GM12864 (cell line): Measurements from ENCODE around the gene SCN1B.

ENCODE experiments used
- DNase-seq: peaks from one replicate; pipeline ENCODE4 v3.0.0-alpha.2; 2011; ENCODE audit warnings: low read depth
- H3K4me3 ChIP-seq: 2 replicates; pipeline ENCODE4 v1.5.1; 2011; ENCODE audit warnings: mild to moderate bottlenecking, low read depth, low read length, control low read depth
- TF ChIP-seq, protein P1 (sequence below): IDR thresholded peaks from 2 replicates; pipeline ENCODE4 v1.5.1; 2011; ENCODE audit warnings: low read depth, mild to moderate bottlenecking, moderate library complexity, low read length, control low read depth, inconsistent platforms; ENCODE audit errors: missing control alignments

The SCN1B gene

DNA sequence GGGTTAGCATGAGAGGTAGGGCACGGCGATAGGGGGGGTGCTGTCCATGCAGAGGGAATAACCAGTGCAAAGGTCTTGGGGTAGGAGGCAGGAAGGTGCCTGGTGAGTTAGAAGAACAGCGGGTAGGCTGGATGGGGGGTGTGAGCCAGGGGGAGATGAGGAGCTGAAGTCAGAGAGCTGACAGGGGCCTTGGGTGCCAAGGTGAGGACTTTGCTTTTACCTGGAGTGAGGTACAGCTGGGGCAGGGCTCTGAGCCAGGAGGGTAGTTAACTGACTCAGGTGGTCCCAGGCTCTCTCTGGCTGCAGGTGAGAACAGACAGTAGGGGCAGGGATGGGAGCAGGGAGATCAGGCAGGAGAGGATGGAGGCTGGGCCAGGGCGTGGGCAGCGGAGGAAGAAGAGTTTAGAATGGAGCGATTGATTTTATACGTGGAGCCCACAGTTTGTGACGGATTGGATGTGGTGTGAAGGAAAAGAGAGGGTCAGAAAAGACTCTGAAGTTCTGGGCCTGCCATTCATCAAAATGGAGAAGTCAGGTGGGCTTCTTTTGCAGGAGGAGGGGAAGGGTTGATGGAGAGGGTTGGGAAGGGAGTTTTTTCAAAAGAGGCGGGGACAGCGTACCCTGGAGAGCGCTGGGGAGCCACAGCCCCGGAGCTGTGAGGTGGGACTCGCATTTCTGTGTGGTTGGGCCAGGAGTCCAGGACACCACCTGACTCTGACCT lies 31.3 kb upstream of the SCN1B start:
- H3K4me3 ChIP-seq = peak overlapping the region; percentile 66
- TF ChIP-seq, protein P1, sequence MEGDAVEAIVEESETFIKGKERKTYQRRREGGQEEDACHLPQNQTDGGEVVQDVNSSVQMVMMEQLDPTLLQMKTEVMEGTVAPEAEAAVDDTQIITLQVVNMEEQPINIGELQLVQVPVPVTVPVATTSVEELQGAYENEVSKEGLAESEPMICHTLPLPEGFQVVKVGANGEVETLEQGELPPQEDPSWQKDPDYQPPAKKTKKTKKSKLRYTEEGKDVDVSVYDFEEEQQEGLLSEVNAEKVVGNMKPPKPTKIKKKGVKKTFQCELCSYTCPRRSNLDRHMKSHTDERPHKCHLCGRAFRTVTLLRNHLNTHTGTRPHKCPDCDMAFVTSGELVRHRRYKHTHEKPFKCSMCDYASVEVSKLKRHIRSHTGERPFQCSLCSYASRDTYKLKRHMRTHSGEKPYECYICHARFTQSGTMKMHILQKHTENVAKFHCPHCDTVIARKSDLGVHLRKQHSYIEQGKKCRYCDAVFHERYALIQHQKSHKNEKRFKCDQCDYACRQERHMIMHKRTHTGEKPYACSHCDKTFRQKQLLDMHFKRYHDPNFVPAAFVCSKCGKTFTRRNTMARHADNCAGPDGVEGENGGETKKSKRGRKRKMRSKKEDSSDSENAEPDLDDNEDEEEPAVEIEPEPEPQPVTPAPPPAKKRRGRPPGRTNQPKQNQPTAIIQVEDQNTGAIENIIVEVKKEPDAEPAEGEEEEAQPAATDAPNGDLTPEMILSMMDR = no peak
- DNase-seq = no peak

DNA sequence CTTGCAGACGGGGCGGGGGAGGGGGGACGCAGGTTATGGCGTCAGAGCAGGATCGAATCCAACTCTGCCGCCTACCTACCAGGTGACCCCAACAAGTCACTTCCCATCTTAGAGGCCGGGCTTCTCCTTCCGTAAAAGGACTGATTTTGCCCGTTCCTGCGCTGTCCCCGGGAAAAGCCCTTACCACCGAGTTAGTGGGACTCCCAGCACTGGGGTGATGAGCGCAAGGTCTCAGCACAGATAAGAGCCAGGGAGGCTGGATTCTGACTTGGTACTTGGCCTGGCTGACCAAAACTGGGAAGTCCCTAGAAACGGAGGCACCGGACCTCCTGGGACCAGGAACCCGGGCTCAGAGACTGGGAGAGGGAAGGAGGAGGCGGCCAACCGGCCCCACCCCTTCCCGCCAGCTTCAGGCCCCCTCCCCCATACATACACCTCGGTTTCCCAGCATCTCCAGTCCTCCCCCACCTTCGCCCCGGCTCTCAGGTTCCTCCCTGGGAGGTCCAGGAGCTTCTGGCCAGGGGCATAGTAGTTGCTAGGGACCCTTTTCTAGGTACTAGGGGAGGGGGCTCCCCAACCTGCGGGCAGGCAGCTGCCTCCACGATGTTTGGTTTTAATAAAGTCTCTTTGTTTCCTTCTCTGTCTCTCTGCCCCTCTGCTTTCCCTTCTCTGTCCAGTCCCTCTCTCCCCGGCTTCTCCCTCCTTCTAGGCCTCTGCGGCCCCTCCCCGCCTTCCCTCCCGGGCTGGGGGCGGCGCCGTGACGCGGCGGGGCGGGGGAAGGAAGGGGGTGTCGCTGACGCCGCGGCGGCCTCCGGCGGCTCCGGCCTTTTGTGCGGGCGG lies 30.6 kb upstream of the SCN1B start, which contains the start of gene GRAMD1A:
Gene GRAMD1A (plus strand): TSS at position 826 of the 840 bp plus-strand sequence. CDS start 156 bp downstream, outside the sequence.
- DNase-seq = no peak
- peak within 1 kb of the TSS; percentile 66 for H3K4me3 ChIP-seq
- TF ChIP-seq, protein P1 = no peak

DNA sequence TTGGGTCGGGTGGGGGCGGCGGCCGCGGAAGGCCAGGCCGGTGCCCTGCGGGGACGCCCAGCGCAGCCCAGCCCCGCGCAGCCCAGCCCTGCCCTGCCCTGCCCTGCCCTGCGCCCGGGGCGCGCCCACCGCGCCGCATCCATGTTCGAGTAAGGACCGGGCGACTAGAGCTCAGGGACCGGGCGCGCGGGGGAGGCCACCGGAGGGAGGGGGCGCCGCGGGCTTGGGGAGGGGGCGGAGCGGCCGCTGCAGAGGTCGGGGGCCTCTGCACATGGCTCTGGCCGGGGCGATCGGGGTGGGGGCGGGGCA lies 30.0 kb upstream of the SCN1B start:
- TF ChIP-seq, protein P1 = no peak
- no peak for DNase-seq
- peak overlapping the region; percentile 66 for H3K4me3 ChIP-seq

DNA sequence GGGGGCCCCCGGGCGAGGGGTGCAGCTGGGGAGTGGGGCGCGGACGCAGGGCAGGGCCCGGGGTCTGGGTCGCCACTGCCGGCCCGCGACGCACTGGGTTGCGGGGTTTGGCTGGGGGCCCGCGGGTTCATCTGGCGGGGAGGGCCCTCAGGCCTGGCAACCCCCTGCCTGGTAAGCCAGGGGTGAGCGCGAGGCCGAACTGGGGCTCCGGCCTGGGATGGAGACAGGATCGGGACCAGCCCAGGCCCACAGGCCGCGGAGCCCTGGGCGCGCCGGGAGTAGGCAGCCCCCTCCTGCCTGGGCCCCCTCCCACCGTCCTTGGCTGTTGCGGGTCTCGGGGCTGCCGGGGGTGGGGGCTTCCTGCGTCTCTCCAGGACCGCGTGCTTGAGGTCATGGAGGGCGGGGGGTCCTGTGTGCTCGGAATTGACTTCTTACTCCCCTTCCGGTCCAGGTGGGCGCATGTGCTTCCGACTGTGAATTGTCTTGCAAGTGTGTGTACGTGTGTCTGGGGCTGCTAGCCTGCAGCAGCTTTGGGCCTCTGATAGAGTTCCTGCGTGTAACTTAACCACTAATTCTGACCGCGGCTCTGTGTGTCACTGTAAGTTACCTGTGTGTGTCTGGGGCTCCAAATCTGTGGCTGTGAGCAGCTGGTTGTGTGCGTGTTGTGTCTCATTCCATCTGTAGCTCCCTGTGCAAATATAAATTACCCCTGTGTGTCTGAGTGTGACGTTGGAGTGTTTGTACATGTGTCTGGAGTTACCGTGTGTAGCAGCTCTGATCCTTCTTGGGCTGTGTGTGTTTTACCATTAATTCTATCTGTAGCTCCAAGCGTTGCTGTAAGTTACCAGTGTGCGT lies 29.4 kb upstream of the SCN1B start:
- peak overlapping the region; percentile 66 for H3K4me3 ChIP-seq
- no peak for DNase-seq
- TF ChIP-seq, protein P1 = no peak

DNA sequence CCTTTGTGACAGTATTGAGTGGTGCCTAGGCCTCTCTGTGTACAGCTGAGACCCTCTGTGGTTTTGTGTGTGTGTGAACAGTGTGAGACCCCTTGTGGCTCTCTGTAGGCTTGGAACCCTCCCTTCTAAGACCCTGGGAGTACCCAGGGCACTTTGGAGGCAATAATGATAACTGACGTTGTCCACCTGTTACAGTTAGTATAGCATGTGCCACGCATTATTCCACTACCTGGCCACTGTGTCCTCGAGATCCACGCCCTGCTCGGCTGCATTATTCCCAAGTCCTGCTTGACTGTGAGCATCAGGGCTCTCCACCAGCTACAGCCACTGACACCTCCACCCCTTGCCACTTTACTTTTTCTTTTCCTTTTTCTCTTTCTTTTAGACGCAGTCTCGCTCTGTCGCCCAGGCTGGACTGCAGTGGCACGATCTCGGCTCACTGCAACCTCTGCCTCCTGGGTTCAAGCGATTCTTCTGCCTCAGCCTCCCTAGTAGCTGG lies 28.2 kb upstream of the SCN1B start:
- DNase-seq = no peak
- H3K4me3 ChIP-seq = peak overlapping the region; percentile 66
- TF ChIP-seq, protein P1 = no peak

DNA sequence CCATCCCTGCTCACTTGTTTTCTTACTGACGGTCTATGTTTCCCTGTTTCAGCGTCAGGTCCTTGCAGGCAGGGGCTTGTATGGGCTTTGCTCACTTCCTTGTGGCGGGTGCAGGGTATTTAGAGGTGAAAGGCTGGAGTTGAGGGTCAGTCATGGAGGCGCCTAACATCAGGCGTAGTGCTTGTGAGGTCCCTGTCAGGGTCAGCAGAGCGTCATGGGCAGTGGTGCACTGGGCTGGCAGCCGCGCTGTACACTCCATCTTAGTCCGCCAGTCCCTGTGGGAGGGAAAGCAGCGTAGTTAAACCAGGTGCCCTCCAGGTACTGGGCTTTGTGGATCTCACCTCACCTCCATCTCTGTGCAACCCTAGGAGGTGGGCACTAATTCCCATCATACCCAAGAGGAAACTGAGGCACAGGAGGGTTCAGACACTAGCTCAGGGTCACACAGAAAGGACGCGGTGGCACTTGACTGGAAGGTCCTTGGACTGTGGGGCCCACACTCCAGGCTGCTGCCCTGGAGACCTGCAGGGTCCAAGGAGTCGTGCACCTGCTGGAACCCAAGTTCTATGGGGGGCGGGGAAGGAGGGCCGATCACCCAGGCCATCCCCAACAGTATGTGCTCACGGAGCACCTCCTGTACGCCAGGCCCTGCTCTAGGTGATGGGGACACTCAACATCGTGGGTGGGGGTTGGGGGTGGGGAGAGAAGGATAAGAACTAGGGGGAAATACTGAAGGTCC lies 25.6 kb upstream of the SCN1B start:
- TF ChIP-seq, protein P1 = no peak
- H3K4me3 ChIP-seq = no peak overlapping the region
- DNase-seq = no peak
